Activated naive CD4-positive, alpha-beta T cell treated with anti-CD3 and anti-CD28 coated beads, Interleukin-2, amount 50 U/mL, for 16 hours (primary cell): Measurements from ENCODE around the gene CYP4F2.
"Not testable (repeated sequence)": the region's sequence is repeated elsewhere in the genome, so short reads cannot be mapped to it uniquely, and the experiment has no call there.

Experiments
- DNase-seq: peaks from one replicate; pipeline ENCODE4 v3.0.0-alpha.2; 2020

Gene CYP4F2

DNA sequence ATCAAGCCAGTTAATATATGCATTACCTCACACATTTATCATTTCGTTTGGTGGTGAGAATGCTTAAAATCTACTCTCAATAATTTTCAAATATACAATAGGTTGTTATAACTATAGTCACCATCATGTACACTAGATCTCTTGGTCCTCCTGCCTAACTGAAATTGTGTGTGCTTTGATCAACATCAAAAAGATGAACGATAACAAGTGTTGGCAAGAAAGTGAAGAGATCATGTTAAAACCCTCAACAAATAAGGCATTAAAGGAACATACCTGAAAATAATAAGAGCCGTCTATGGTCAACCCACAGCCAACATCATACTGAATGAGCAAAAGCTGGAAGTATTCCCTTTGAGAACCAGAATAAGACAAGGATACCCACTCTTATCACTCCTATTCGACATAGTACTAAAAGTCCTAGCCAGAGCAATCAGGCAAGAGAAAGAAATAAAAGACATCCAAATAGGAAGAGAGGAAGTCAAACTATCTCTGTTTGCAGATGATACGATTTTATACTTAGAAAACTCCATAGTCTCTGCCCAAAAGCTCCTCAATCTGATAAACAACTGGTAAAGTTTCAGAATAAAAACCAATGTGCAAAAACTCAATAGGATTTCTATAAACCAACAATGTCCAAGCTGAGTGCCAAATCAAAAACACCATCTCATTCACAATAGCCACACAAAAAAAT, 54.5 kb downstream of the CYP4F2 start:
- DNase-seq: no peak

GRCh38 chr19:15841875-15842569, 55.9 kb downstream of the CYP4F2 start:
- no peak for DNase-seq

DNA sequence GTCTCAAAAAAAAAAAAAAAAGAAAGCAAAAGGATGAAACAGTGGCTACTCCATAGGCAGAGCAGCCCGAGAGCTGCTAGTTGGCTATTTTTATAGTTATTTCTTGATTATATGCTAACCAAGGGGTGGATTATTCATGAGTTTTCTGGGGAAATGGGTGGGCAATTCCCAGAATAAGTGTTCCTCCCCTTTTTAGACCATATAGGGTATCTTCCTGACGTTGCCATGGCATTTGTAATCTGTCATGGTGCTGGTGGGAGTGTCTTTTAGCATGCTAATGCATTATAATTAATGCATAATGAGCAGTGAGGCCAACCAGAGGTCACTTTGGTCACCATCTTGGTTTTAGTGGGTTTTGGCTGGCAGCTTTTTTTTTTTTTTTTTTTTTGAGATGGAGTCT, 57.0 kb downstream of the CYP4F2 start:
- no peak for DNase-seq

DNA sequence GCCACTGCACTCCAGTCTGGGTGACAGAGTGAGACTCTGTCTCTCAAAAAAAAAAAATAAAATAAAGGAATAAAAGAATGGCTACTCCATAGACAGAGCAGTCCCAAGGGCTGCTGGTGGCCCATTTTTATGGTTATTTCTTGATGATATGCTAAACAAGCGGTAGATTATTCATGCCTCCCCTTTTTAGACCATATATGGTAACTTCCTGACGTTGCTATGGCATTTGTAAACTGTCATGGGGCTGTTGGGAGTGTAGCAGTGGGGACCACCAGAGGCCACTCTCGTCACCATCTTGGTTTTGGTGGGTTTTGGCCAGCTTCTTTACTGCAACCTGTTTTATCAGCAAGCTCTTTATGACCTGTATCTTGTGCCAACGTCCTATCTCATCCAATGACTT, 58.0 kb downstream of the CYP4F2 start:
- not testable (repeated sequence) for DNase-seq

- no peak for DNase-seq
Measured at GRCh38 chr19:15838351-15838750, 59.5 kb downstream of the CYP4F2 start.

- no peak for DNase-seq
Measured at GRCh38 chr19:15837221-15837731, 60.6 kb downstream of the CYP4F2 start.

DNA sequence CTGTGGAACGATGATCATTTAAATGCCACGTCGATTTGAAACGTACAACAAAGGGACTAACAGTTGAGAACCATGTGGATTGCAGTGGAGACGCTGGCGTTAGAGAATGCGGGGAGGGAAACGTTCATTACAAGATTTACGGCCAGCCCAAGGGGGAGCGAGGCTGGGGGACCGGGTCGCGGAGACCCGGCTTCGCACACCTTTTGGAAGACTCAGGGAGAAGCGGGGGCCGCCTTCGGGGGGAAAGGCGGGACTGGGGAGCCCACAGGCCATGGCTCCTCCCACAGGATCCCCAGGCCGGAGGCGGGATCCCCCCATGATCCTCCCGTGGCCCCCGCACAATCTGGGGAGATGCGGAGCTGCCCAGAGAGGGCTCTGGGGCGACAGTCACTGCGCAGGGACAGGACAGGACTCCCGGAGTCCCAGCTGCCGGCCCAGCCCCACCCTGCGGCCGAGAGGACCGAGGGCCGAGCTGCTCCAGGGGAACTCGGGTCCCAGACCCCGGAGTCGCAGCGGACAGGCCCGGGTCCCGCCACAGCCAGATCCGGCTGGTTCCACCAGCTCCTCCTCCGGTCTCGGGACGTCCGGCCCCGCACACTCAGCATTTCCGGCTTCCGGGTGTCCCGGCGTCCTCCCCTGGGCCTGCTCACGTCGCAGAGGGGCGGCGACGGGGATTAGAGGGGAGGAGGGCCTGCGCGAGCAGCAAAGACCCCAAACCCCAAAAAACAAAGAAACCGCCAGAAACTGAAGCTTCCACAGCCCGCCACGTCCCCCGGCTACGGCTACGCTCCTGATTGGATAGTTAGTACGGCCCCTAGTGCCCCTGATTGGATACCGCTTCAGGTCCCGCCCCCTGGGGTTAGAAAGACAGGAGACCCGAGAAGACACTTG, 61.3 kb downstream of the CYP4F2 start:
- peak; percentile 97 for DNase-seq

DNA sequence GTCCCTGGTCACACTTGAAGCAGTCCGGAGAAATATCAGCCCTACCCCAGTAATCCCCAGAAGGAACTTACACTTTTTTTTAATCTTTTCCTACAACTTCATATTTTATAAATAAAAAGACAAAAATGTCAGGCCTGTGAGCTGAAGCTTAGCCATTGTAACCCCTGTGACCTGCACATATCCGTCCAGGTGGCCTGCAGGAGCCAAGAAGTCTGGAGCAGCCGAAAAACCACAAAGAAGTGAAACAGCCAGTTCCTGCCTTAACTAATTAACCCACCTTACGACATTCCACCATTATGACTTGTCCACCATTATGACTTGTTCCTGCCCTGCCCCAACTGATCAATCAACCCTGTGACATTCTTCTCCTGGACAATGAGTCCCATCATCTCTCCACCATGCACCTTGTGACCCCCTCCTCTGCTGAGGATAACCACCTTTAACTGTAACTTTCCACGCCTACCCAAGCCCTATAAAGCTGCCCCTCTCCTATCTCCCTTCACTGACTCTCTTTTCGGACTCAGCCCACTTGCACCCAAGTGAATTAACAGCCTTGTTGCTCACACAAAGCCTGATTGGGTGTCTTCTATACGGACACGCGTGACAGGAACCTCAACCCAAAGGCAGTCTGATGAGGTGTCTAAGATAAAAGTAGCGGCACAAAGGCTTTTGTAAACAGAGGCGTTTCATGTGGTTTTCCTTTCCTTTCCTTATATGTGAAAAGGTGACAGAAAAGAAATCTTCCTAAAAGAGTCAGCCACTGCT, 62.1 kb downstream of the CYP4F2 start:
- DNase-seq: peak; percentile 46

- not testable (repeated sequence) for DNase-seq
Measured at GRCh38 chr19:15834232-15834631, 63.6 kb downstream of the CYP4F2 start.

DNA sequence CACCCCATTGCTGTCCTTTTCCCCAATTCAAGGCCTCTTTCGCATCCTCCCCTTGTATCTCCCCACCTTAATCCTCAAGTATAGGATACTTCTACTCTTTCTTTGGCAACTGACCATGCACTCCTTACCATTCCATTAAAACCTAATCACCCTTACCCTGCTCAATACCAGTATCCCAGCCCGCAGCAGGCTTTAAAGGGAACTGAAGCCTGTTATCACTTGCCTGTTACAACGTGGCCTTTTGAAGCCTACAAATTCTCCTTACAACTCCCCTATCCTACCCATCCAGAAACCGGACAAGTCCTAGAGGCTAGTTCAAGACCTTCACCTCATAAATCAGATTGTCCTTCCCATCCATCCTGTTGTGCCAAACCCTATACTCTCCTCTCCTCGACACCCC, 66.2 kb downstream of the CYP4F2 start:
- no peak for DNase-seq

DNA sequence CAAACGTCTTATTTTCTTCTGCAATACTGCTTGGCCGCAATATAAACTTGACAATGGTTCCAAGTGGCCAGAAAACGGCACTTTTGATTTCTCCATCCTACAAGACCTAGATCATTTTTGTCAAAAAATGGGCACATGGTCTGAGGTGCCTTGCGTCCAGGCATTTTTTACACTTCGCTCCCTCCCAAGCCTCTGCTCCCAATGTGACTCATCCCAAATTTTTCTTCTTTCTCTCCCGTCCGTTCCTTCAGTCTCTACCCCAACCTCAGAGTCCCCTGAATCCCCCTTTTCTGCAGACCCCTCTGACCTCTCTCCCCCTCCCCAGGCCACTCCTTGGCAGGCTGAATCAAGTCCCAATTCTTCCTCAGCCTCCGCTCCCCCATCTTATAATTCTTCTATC, 68.1 kb downstream of the CYP4F2 start:
- DNase-seq: no peak

DNA sequence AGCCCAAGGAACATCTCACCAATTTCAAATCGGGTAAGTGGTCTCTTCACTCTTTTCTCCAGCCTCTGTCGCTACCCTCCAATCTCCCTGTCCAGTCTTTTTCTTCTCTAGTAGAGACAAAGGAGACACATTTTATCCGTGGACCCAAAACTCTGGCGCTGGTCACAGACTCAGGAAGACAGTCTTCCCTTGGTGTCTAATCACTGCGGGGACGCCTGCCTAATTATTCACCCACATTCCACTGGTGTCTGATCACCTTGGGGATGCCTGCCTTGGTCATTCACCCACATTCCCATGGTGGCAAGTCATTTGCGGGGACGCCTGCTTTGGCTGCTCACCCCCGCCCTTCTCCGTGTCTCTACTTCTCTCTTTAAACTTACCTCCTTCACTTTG, 68.6 kb downstream of the CYP4F2 start:
- DNase-seq: no peak

DNA sequence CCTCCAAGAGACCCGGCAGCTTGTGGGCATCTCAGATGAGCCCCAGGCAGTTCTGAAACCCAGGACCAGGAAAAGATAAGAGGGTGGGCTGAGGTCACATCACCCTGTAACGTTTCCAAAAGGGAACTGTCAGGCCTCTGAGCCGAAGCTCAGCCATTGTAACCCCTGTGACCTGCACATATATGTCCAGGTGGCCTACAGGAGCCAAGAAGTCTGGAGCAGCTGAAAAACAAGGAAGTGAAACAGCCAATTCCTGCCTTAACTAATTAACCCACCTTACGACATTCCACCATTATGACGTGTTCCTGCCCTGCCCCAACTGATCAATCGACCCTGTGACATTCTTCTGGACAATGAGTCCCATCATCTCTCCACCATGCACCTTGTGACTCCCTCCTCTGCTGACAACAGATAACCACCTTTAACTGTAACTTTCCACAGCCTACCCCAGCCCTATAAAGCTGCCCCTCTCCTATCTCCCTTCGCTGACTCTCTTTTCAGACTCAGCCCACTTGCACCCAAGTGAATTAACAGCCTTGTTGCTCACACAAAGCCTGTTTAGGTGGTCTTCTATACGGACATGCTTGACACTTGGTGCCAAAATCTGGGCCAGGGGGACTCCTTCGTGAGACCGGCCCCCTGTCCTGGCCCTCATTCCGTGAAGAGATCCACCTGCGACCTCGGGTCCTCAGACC, 69.1 kb downstream of the CYP4F2 start:
- DNase-seq: not testable (repeated sequence)

DNA sequence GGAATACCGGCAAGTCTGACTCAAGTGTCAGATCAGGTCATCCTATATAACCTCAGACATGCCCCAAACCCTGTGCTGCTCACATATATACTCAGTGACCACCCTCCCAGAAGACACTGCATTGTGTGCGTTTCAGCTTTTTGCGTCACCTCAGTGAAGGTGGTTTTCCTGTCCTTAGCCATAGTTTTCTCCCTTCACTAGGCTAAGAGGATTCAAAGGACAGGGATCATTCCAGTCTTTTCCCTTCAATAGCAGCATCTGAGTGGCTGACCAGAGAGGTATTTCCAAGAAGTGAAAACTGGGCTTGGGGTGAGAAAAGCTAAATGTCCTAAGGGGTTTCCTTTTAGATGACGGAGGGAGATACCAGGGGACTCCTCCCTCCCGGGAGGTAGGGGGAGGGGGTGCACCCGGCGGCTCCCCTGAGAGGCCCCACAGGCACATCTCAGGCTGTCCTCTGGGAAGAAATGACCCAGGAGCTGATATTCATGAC, 69.7 kb downstream of the CYP4F2 start:
- no peak for DNase-seq
